Fibroblast of the aortic adventitia (primary cell): Measurements from ENCODE around the gene ATRIP. TPM values are rescaled to one million over a fixed set of nuclear protein-coding genes. Genes with fewer than 3 reads are reported as not detected.

Experiments
- DNase-seq: peaks from one replicate; pipeline ENCODE4 v3.0.0-alpha.2; 2010; ENCODE audit warnings: low read depth
- H3K4me3 ChIP-seq: 2 replicates; pipeline ENCODE4 v1.5.1; 2011; ENCODE audit warnings: low read depth, mild to moderate bottlenecking, control low read depth, low read length, moderate library complexity
- CTCF ChIP-seq: IDR thresholded peaks from 2 replicates; pipeline ENCODE4 v1.5.1; 2011; ENCODE audit warnings: mild to moderate bottlenecking, low read length, control low read depth, inconsistent platforms; ENCODE audit not compliant: insufficient read depth
- total RNA-seq: library from RNA; depleted of rRNA; stranded (reverse); fragments of >200 nt; gene quantifications from 2 replicates; pipeline ENCODE4 v1.2.3, GENCODE V29; 2012; ENCODE audit warnings: low replicate concordance

ATRIP gene
- total RNA-seq, 1 donor = 14.5 TPM

GRCh38 chr3:48503401-48504050 lies 57.0 kb downstream of the ATRIP start:
- DNase-seq = peak; percentile 55
- TF ChIP-seq CTCF = no peak
- peak overlapping the region; percentile 84 for H3K4me3 ChIP-seq

DNA sequence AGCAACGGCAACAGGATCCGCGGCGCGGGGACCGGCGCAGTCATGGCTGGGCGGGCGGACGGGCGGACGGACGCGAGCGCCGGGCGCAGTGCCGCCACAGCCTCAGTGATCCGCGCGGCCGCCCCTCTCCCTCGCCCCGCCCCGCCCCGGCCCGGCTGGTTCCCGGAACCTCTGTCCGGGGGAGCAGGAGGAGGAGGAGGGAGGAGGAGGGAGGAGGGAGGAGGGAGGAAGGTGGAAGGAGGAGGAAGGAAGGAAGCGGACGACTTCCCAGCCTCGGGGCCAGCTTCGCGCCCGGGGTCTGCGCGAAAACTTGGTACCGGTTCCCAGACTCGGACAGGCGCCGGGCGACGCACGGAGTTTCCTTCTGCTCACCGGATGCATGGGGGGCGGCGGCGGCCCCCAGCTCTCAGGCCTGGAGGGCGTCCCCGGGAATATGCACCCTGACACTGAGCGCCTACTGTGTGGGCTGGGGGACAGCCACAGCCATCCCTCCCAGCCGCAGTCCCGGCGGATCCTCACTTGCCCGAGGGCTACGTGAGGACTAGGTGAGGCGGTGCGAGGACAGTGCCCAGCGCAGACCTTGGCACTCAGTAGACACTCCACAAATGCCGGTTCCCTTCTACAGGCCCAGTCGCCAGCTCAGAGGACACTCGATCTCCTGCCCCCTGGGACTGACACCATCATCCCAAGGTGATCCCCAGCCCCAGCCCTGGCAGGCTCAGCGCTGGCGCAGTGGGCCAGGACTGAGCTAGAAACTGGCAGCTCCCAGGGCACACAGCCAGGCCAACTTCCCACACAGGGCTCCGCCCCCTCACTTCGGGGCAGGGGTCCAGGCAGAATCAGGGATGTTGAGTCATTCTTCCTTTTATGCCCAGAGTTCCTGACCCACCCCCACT lies 57.8 kb downstream of the ATRIP start, which contains the start of gene SHISA5:
SHISA5 (minus strand) TSS at position 124 of the 896 bp plus-strand sequence; CDS start at position 44, 80 bp downstream.
- no peak for TF ChIP-seq CTCF
- peak within 1 kb of the TSS; percentile 84 for H3K4me3 ChIP-seq
- DNase-seq = peak; percentile 82

DNA sequence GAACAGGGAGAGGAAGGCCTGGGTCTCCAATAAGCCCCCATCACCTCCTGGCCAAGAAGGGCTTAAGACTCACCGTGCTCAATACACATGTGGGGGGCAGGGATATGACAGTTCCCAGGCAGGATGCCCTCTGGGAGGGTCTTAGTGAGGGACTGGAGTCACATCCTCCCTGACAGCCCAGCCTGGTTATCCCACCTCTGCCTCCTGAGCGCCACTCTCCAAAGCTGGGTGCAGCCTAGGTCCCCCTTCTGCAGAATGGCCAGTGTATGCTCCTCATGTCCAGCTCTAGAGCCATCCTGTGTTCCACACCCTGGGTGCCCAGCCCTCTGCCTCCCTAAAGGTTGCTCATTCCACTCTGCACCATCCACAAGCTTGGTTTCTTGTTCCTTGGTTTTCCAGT lies 58.6 kb downstream of the ATRIP start:
- no peak for DNase-seq
- no peak for TF ChIP-seq CTCF
- no peak overlapping the region for H3K4me3 ChIP-seq

- no peak for DNase-seq
- no peak overlapping the region for H3K4me3 ChIP-seq
- no peak for TF ChIP-seq CTCF
Observed at GRCh38 chr3:48505968-48506504, 59.5 kb downstream of the ATRIP start.

GRCh38 chr3:48507256-48508061 lies 60.9 kb downstream of the ATRIP start:
- DNase-seq = peak; percentile 50
- peak; percentile 48 for TF ChIP-seq CTCF
- no peak overlapping the region for H3K4me3 ChIP-seq

DNA sequence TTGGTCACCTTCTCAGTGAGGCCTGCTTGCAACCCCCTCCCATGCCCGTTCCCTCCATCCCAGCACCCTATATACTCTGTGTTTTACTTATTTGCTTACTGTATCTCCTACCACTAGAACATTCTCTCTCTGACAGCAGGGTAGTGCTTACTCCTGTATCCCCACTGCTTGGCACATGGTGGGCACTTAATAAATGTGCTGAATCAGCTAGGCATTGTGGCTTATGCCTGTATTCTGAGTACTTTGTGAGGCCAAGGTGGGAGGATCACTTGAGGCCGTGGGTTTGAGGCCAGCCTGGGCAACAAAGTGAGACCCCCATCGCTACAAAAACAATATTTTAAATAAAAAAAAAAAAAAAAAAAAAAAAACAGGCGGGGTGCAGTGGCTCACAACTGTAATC lies 65.0 kb downstream of the ATRIP start:
- no peak for TF ChIP-seq CTCF
- DNase-seq = no peak
- H3K4me3 ChIP-seq = no peak overlapping the region
